HUDEP-2 (cell line): ENCODE results near the gene TRPC4AP.

ENCODE experiments used
- DNase-seq, 76 experiments: peaks; one replicate each; lab custom pipeline; 2025; ENCODE audit not compliant: unreplicated experiment in 76 of 76; lab: John Stamatoyannopoulos, UW

Gene TRPC4AP

DNA sequence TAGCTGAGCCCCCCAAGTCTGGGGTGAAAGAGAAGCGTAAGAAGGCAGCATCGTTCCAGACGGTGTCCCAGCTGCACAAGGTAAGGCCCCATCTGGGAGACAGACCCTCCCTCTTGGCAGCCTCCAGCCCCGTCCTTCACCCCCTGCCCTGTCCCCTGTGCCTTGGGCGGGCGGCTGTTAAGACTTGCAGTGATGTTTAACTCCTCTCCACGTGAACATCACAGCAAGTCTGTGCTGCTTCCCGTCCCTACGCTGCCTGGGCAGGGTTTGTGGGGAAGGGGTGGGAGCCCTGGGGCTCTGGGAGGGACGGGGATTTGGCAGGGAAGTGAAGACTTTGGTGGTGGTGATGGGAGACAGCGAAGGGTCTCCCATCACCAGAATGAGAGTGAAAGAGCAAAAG lies 102.4 kb downstream of the TRPC4AP start:
- no peak for DNase-seq

DNA sequence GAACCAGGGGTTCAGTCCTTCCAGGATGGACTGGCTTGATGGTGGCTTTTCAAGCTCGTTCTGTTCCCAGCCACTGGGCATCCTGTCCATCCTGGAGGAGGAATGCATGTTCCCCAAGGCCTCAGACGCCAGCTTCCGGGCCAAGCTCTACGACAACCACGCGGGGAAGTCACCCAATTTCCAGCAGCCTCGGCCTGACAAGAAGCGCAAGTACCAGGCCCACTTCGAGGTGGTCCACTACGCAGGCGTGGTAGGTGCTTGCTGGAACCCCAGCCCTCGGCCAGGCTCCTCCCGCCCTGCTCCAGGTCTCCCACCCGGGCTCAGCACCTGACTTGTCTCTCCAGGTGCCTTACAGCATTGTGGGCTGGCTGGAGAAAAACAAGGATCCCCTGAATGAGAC lies 102.9 kb downstream of the TRPC4AP start:
- DNase-seq, result no peak

DNA sequence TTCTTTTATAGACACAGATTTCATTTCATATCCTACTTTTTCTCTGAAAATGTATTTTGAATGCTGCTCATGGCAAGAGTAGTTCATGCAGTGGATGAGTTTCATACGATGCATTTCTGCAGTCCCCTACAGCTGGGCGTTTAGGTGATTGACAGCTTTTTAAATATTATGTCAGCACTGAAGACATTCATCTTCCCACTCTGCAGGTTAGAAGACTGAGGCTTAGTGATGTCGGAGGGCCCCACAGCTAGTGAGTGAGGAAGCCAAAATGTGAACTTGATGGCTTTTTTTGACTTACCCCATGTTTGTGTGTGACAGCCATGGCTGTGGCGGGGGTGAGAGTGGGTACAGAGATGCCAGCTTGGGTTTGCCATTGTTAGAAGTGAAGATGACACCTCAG lies 103.5 kb downstream of the TRPC4AP start:
- DNase-seq, result no peak

DNA sequence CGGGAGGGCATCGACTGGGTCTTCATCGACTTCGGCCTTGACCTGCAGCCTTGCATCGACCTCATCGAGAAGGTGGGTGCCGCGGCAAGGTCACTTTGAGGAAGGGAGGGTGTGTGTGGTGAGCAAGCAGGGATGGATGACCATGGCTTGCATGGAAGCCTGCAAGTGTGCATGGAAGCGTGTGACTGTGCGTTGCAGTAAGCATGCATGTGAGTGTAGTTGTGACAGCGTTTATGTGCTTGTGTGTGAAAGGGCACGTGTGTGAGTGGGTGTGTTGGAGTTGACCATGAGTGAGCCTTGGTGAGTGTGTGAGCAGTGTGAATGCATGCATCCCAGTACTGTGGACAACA lies 104.4 kb downstream of the TRPC4AP start:
- no peak for DNase-seq

DNA sequence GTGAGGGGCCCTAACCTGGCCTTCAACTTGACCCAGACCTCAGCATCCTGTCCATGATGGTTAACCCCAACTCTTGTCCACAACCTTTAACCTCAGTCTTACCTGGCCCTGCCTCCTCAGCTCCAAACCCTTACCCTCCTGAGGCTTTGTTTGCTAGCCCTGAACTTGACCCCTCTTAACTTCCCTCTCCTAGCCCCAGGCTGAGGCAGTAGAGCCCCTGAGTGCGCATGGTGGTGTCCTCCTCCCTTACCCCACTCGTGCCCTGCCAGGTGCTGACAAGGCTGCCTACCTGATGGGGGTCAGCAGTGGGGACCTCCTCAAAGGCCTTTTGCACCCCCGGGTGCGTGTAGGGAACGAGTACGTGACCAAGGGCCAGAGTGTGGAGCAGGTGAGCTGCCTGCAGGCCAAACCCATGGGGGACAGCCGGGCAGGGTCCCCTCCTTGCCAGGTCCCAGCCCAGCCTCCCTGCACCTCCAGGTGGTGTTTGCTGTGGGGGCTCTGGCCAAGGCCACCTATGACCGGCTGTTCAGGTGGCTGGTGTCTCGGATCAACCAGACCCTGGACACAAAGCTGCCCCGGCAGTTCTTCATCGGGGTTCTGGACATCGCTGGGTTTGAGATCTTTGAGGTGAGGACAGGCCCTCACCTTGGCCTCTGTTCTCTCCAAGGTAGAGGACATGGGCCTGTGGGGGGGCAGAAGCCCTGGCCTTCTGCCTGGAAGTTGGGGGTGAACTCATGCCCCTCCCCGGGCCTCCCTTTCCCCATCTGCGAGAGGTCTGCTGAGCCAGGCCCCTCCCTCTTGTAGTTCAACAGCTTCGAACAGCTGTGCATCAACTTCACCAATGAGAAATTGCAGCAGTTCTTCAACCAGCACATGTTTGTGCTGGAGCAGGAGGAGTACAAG lies 105.1 kb downstream of the TRPC4AP start:
- DNase-seq, result no peak

DNA sequence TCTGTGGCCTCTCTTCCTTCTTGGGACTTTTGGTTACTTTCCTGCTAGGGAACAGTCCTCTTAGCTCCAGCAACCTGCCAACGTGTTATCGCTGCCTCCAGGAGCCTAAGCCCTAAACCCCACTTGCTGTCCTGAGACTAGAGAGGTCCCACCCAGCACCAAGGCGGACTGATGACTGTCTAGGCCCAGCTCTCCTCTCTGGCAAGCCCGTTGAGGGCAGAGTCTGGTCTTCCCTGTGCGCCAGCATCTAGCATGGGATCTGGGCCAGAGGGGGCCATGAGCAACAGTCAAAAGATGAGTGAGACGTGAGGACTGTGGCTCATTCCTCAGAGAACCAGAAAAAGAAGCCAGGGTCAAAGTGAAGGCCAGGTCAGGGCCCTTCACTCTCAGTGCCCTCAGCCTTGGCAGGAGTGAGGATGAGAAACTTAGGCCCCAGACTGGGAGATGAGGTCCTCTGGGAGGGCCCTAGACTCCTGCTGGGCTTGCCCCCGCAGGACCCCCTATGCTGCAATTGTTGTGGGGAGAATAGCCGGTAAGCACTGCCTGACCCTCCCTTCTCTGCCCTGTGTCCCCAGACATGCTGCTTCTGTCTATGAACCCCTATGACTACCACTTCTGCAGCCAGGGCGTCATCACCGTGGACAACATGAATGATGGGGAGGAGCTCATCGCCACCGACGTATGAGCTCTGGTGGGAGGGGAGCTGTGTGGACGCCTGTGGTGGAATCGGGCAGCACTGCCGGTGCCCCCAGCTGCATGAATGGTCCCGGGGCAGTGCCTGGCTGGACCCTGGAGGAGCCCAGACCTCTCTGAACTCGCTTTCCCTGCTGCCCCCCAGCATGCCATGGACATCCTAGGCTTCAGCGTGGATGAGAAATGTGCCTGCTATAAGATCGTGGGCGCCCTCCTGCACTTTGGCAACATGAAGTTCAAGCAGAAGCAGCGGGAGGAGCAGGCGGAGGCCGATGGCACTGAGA lies 106.0 kb downstream of the TRPC4AP start:
- DNase-seq, result no peak

DNA sequence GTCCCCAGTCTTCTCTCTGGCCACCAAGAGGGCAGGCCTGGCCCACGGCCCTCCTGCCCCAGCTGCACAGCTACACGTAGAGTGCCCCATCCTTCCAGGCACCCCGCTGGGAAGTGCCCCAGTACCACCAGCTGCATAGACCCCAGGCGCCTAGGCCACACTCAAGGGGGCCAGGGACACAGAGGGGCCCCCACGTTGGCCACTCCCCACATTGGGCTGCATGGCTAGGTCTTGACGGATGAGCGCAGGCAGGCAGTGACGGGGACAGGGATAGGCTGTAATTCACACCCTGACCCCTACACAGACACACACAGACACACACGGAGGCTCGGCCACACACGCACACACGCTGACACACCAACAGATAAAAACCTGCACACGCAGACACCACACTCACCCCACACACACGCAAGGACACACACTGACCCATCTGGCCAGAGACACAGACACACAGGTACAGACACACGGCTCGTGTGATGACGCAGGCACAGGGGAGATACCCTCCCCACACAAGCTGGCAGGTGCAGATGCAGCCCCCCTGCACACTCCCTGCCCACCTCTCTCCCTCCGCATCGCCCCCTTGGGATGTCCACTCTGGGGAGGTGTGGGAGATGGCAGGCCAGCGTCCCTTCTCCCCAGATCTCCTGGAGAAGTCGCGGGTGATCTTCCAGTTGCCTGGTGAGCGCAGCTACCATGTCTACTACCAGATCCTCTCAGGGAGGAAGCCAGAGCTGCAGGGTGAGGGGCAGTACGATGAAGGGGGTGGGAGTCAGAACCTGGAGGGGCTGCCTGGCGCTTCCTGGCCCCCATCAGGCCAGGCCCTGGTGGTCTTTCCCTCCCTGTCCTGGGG lies 106.9 kb downstream of the TRPC4AP start:
- DNase-seq, result no peak

DNA sequence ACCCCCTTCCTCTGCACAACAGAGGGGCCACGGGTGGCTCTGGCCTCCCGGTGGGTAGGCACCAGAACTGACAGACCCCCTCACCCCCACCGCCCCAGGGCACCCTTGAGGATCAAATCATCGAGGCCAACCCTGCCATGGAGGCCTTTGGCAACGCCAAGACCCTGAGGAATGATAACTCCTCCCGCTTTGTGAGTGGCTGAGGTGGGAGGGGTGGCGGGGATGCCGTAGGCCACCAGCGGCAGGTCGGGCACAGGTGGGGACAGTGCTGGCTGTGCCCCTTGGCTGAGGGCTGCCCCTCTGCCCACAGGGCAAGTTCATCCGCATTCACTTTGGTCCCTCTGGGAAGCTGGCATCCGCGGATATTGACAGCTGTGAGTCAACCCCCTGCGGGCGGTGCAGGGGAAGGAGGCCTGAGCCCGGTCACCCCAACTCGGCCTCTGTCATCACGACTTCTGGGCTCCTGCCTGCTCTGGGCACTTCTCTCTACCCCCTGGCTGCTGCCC lies 107.8 kb downstream of the TRPC4AP start:
- no peak for DNase-seq

DNA sequence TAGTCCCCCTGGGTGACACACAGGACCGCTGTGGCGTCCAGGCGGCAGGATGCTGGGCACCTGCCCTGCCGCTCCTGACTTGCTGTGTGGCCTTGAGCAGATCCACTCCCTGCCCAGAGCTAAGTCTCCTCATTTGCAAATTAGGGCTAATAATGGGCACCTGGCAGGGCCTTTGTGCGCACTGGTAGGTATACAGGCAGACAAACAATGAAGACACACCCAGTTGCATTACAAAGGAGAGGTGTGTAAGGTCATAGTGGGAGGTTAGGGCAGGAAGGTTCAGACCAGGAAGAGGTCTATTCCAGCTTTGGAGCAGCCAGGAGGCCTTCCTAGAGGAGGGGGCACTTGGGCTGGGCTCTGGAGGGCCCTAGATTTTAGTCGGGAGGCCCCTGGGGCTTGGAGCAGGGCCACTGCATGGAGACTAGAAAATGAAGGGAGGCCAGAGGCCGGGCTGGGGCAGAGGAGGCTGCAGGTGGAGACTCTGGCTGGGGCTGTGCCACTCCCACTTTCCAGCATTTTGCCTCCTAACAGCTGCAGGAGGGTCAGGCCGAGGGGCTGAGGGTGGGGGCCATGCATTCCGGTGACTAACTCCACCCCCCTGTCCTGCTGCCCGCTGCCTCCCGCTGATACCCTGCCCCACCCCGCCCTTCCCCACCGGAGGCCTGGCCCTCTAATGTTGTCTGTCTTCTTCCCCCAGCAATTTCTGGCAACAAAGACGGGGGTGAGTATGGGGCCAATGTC lies 108.4 kb downstream of the TRPC4AP start:
- DNase-seq, result peak in 1 of 76 experiments; percentile 13

DNA sequence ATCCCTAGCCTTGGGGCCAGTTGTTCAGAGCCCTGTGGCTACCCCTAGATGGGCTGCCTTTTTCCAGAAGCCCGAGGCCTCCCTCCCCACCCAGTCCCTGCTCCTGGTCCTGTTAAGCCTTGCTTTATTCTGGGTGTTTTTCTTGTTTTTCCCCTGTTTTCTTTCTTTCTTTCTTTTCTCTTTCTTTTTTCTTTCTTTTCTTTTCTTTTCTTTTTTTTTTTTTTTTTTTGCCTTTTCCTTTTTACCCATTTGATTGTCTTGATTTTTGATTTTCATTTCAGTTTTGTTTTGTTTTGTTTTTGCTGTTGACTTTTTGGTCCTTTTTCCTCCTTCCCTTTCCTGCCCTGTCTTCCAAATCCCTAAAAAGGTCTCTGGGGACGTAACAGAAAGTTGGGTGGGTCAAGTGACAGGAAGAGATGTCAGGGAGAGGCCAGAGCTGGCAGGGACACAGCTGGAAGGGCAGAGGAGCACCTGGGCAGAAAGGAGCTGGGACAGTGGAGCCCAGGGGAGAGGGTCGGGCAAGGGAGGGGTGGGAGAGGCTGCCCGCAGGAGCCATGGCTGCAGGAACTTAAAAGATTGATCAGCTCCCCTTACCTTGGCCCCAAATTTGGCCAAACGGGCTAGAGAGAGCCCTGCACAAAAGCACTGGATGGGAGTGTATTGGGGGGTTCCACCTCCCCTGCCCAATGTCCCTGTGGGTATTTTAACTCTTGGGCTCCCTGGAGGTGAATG lies 109.4 kb downstream of the TRPC4AP start:
- no peak for DNase-seq

DNA sequence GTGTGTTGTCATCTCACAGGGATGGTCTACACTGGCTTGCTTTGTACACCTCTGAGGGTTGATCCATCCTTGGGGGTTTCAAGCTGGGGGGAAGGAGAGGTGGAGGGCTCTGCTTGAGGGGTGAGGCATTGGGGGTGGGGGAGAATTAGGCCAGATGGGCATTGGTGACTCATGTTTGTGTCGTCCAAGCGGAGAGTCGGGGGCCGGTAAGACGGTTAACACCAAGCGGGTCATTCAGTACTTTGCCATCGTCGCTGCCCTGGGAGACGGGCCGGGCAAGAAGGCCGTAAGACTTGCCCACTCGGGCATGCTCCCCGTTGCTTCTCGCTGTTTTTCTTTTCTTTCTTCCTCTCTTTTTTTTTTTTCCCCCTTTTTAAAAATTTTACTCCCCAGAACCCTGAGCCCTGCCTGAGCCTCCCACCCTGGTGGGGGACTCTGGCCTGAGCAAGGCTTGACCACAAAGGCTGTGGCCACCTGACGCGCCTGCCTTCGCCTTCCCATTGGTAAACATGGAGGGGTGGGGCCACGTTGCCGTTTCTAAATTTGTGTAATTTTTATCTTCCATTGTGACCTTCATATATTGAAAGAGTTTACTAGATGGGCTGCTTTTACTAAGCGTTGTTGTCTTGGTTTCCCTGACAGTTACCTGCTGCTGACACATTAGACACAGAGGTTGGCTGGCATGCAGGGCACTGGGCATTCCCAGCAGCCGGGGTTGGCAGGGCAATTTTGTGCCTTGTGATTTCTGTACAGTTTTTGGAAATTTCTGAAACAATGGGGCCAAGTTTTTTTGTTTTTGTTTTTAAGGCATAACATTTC lies 110.1 kb downstream of the TRPC4AP start:
- DNase-seq, result no peak

DNA sequence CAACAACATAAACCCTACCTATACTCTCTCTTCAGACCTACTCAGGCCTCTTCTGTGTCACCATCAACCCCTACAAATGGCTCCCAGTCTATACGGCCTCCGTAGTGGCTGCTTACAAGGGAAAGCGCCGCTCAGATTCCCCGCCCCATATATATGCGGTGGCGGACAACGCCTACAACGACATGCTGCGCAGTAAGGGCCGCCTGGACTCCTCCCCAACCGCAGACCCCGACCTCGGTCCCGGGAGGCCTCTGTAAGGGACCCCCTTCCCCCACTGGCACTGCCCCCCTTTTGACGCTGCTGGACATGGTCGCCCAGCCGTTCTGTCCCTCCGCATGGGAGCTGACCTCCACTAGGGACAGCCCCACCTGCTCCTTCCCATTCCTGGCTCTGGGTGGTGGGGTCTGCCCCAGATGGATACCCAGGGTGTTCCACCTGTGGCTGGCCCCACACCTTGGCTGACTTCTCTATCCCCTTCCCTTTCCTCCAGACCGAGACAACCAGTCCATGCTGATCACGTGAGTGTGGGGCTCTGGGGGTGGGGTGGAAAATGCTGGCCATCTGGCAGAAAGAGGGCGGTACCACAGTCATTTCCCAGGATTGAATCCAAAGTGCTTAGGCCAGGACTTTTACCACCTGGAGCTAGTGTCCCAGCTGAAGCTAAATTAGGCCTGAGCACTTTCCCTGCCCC lies 111.9 kb downstream of the TRPC4AP start:
- no peak for DNase-seq

DNA sequence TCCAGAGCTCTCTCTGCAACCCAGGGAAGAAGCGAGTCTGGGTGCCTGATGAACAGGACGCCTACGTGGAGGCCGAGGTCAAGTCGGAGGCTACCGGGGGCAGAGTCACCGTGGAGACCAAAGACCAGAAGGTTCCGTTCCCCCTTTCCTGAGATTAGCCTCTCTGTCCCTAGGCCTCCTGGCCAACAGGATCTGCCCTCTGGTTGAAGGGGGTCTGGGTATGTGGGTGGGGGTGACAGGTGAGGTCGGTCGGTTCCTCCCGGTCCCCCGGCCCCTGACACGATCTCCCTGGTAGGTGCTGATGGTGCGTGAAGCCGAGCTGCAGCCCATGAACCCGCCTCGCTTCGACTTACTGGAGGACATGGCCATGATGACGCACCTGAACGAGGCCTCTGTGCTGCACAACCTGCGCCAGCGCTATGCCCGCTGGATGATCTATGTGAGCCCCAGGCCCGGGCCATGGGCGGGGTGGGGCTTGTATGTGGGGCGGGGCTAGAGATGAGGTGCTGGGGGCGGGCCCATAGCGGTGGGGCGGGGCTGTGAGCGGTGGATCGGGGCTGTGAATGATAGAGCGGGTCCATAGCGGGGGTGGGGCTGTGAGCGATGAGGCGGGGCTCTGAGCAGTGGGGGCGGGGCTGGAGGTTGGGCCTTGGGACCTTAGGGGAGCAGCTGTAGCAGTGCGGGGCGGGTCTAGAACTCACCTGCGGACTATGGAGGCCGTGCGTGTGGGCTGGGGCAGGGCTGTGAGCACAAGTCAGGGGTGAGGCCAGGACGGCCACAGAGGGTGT lies 113.0 kb downstream of the TRPC4AP start:
- peak in 15 of 76 experiments; percentile 6 to 31 (median 15) for DNase-seq

DNA sequence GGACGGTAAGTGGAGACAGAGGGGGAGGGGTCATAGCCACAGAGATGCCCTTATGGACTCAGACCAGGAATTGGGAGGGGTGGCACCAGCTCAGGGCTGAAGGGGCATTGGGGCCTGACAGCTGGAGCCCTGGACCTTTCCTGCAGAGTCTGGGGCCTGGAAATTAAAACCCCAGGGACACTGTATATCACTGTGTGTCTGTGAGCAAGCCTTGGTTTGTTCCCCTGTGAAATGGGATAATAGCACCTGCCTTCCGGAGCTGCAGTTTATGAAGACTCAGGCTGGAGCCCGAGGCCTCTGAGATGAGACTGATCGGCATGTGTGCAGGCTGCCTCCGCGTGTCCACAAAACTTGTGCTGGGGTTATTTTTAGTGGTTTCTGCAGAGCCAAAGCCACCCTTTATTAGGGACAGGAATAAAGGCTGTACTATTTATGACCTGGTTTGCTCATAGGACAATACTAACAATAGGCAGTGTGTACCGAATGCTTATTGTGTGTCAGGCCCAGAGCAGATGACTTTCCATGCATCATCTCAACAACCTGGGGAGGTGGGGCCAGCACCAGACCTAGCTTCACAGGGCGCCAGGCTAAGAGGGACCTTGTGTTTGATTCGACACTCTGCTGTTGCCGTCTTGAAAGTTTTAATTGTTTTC lies 114.4 kb downstream of the TRPC4AP start:
- DNase-seq, result no peak

DNA sequence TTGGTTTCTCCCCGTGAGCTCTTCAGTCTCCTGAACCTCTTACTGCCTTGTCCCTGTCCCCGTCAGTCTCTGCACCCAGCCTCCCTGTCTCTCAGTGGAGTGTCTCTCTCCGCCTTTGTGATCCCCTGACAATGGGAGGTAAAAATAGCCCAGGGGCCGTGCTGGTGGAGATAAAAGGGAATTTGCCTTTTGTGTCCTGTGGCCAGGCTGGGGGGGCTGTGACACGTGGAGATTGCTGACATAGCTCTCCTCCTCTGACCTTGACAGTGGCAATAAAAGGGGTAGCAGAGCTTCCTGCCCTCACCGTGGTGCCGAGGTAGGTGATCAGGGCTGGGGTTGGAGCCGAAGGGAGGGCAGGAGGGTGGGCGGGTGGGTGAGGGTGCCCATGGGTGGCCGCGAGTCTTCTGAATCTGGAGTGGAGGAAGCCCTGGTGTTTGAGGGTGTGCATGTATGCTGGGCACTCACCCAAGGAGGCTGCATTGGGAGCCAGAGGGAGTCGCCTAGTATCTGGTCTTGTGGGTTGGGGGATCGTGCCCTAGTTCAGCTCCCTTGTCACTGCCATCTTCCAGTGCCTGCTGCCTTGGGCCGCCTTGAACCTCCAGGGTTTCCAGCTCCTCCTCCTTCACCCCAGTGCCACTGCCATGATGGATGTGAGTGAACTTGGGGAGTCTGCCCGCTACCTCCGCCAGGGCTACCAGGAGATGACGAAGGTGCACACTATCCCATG lies 115.1 kb downstream of the TRPC4AP start:
- DNase-seq, result no peak

DNA sequence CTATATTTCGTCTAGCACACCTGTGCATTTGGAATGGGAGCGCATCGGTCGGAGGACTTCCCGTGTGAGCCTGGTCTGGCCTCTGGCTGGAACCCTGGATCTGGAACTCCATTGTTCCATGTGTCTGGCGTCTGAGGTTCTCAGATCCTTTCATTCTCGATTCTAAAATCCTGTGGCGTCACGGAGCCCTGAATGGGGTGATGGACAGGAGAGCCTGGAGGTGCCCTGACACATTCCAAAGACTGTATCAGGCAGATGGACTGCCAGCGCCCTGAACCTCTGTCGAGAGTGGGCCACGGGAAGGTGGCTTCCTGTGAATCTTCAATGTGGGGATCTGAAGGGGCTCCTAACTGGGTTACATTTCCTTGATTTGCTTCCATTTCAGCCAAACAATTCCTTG lies 116.3 kb downstream of the TRPC4AP start:
- no peak for DNase-seq
